K562 (cell line): ENCODE measurements around the gene ATP5PB. TPM values are rescaled to one million over a fixed set of nuclear protein-coding genes. Genes with fewer than 3 reads are reported as not detected.

Experiments used
- ATAC-seq: fragments of 200-7000 bp; cut with Tn5 transposase; 3 replicates; pipeline ENCODE4 v1.9.1; 2020; ENCODE audit warnings: moderate library complexity
- BruUV-seq: library from RNA; stranded (reverse); fragments of 400-500 nt; replicated peaks from 2 replicates; lab custom pipeline; 2021; lab: Mats Ljungman, UMichigan
- CTCF ChIA-PET: fragments of 300-600 bp; formaldehyde crosslinking; extraction: SDS; loops from one replicate; lab custom pipeline; 2021; ENCODE audit warnings: low intra/inter-chr PET ratio; lab: Yijun Ruan, JAX
- POLR2A ChIA-PET: fragments of 300-600, 350-650 bp; sonication (Branson Sonifier 250); formaldehyde crosslinking; extraction: SDS; loops from one replicate; lab custom pipeline; 2021; ENCODE audit warnings: antibody characterized with exemption, inconsistent platforms; lab: Yijun Ruan, JAX
- DNase-seq, 4 experiments: peaks; one replicate each; pipeline versions ENCODE4 v3.0.0 to v3.0.0-alpha.2; 2011 to 2018; ENCODE audit warnings: low spot score in 3 of 4, mixed read lengths in 3 of 4; ENCODE audit errors: extremely low read depth in 1 of 4
- FAIRE-seq: peaks from 2 replicates; lab custom pipeline; 2011; peaks lifted over from hg19 to GRCh38; lab: Jason Lieb, UNC
- H2AFZ ChIP-seq: 2 replicates; pipeline ENCODE4 v1.6.0; 2011; ENCODE audit warnings: low read depth, low read length, control low read depth, inconsistent platforms
- H3K27ac ChIP-seq: fragments of 200-600 bp; 3 replicates; pipeline ENCODE4 v1.8.0; 2011; ENCODE audit warnings: low read depth, mild to moderate bottlenecking, control low read depth, inconsistent platforms, low read length, moderate library complexity, mixed read lengths; ENCODE audit errors: extremely low read depth
- H3K27me3 ChIP-seq, 2 experiments: fragments of 300-600 bp in 1 of 2; 2 replicates in 1 of 2; 3 replicates in 1 of 2; pipeline versions ENCODE4 v1.6.0 to v1.8.0; 2011; ENCODE audit warnings: inconsistent platforms in 2 of 2, low read length in 2 of 2, mild to moderate bottlenecking in 1 of 2, mixed read lengths in 1 of 2, moderate library complexity in 1 of 2; ENCODE audit not compliant: control insufficient read depth in 2 of 2, insufficient read depth in 2 of 2
- H3K36me3 ChIP-seq: fragments of 300-600 bp; 3 replicates; pipeline ENCODE4 v1.8.0; 2011; ENCODE audit warnings: mild to moderate bottlenecking, low read length, inconsistent platforms; ENCODE audit not compliant: control insufficient read depth, insufficient read depth
- H3K4me1 ChIP-seq, 2 experiments: fragments of 200-600 bp in 1 of 2; replicated peaks in 1 of 2; 2 replicates in 1 of 2; 3 replicates in 1 of 2; pipeline versions ENCODE4 v1.5.1 to v1.8.0; 2011; ENCODE audit warnings: inconsistent platforms in 2 of 2, low read length in 2 of 2, mild to moderate bottlenecking in 1 of 2, mixed read lengths in 1 of 2, moderate library complexity in 1 of 2; ENCODE audit not compliant: control insufficient read depth in 2 of 2, insufficient read depth in 2 of 2
- H3K4me2 ChIP-seq: 2 replicates; pipeline ENCODE4 v1.6.1; 2011; ENCODE audit warnings: low read length, control low read depth, inconsistent platforms, mixed read lengths; ENCODE audit not compliant: insufficient read depth
- H3K4me3 ChIP-seq: fragments of 200-600 bp; sonication (generic), shearing (Covaris generic); 2 replicates; pipeline ENCODE4 v1.5.1; 2016; ENCODE audit warnings: control low read depth, inconsistent platforms
- H3K79me2 ChIP-seq: fragments of 200-600 bp; 3 replicates; pipeline ENCODE4 v1.8.0; 2011; ENCODE audit warnings: low read length, inconsistent platforms; ENCODE audit not compliant: control insufficient read depth, insufficient read depth
- H3K9ac ChIP-seq, 2 experiments: 2 replicates each; pipeline versions ENCODE4 v1.6.0 to v1.6.1; 2011; ENCODE audit warnings: low read depth in 2 of 2, low read length in 2 of 2, control low read depth in 1 of 2, inconsistent platforms in 1 of 2, mild to moderate bottlenecking in 1 of 2, mixed read lengths in 1 of 2; ENCODE audit not compliant: insufficient read depth in 1 of 2
- H3K9me1 ChIP-seq: one replicate; pipeline ENCODE4 v1.6.0; 2011; ENCODE audit warnings: inconsistent platforms, mild to moderate bottlenecking, low read length, moderate library complexity; ENCODE audit not compliant: control insufficient read depth, insufficient read depth
- H3K9me3 ChIP-seq: replicated peaks from 2 replicates; pipeline ENCODE4 v1.5.1; 2011; ENCODE audit warnings: low read depth, low read length, inconsistent platforms; ENCODE audit not compliant: control insufficient read depth, insufficient read depth
- H4K20me1 ChIP-seq: replicated peaks from 2 replicates; pipeline ENCODE4 v1.6.1; 2011; ENCODE audit warnings: low read length, inconsistent platforms, mixed read lengths; ENCODE audit not compliant: control insufficient read depth, insufficient read depth
- CEBPG ChIP-seq, 3 experiments: fragments of 200-800 bp in 1 of 3; sonication (Bioruptor generic) in 1 of 3; sonication (generic) in 1 of 3; formaldehyde crosslinking in 1 of 3; IDR thresholded peaks in 2 of 3; conservative IDR thresholded peaks in 1 of 3; 2 replicates each; pipeline versions ENCODE4 v1.6.1 to v1.8.0; 2016 to 2022; ENCODE audit warnings: missing compliant biosample characterization in 2 of 3, missing genetic modification characterization in 2 of 3, mild to moderate bottlenecking in 1 of 3, missing genetic modification reagents in 1 of 3
- E2F4 ChIP-seq: sonication (generic); formaldehyde crosslinking; IDR thresholded peaks from 2 replicates; pipeline ENCODE4 v1.8.0; 2022; ENCODE audit warnings: mild to moderate bottlenecking, low read depth, missing genetic modification reagents
- NFIC ChIP-seq: fragments of 450-650 bp; IDR thresholded peaks from 2 replicates; pipeline ENCODE4 v1.6.1; 2017; ENCODE audit warnings: mild to moderate bottlenecking, inconsistent platforms
- NFIX ChIP-seq: fragments of 250-450 bp; sonication (Bioruptor Pico); IDR thresholded peaks from 2 replicates; pipeline ENCODE4 v1.4.0; 2020; ENCODE audit warnings: low read depth, mild to moderate bottlenecking, moderate library complexity
- ZNF140 ChIP-seq: fragments of 250-450 bp; sonication (Bioruptor Pico); IDR thresholded peaks from 2 replicates; pipeline ENCODE4 v1.8.0; 2021; ENCODE audit warnings: moderate library complexity, mild to moderate bottlenecking, inconsistent platforms
- ZNF175 ChIP-seq: fragments of 200-800 bp; sonication (Bioruptor generic); IDR thresholded peaks from 2 replicates; pipeline ENCODE4 v1.6.1; 2016; ENCODE audit warnings: low read depth, mild to moderate bottlenecking, missing genetic modification characterization, missing compliant biosample characterization
- ZNF282 ChIP-seq: sonication (generic); formaldehyde crosslinking; IDR thresholded peaks from 2 replicates; pipeline ENCODE4 v1.8.1; 2023; ENCODE audit warnings: missing genetic modification reagents
- WGBS: fragments of 100-300 bp; shearing (Covaris generic); methylation state at CpG from one replicate; pipeline ENCODE4 v1.1.6; 2016; ENCODE audit warnings: low coverage, mixed read lengths; ENCODE audit not compliant: insufficient coverage; ENCODE audit errors: missing lambda C conversion rate; 5-methylcytosine and 5-hydroxymethylcytosine counted together
- in situ Hi-C: fragments of 300-500 bp; cut with MboI; formaldehyde crosslinking; loops from 4 replicates; pipeline ENCODE4 v1.15.0; 2018; ENCODE audit warnings: inconsistent platforms, mixed read lengths
- intact Hi-C: fragments of 100-400 bp; cut with micrococcal nuclease; formaldehyde crosslinking; loops from 2 replicates; pipeline ENCODE4 v1.14.2; 2022
- polyA plus RNA-seq, 8 experiments: library from polyadenylated mRNA; depleted of rRNA in 4 of 8; stranded (reverse) in 5 of 8; unstranded in 3 of 8; fragments of >200 nt; fragmentation: Nextera tagmentation in 2 of 8; fragmentation: Illumina TruSeq in 1 of 8; extraction: Ambion mirVana in 2 of 8; extraction: Trizol in 1 of 8; gene quantifications; 2 replicates each; pipeline versions ENCODE4 v1.2.1 to v1.2.3, GENCODE V29; 2011 to 2014; ENCODE audit warnings: inconsistent platforms in 1 of 8, missing spikeins in 1 of 8
- total RNA-seq, 7 experiments: library from RNA; depleted of rRNA in 6 of 7; stranded (reverse); fragments of >200 nt in 6 of 7; fragmentation: Illumina TruSeq in 2 of 7; extraction: Trizol in 2 of 7; gene quantifications; 2 replicates each; pipeline versions ENCODE4 v1.2.1 to v1.2.3, GENCODE V29; 2011 to 2021; ENCODE audit warnings: low replicate concordance in 1 of 7

Gene ATP5PB
- total and polyA plus RNA-seq, 9 of the 15 experiments (the other 6 are each of a cell fraction or from before 2014, with no cell fraction given) = 651 to 2,735 (median 1,061) TPM

GRCh38 chr1:111504097-111504496, 54.8 kb downstream of the ATP5PB start:
- no peaks in the 10 kb centered on the region for H3K79me2 ChIP-seq
- intact Hi-C loops = no loop called here
- TF ChIP-seq E2F4 (CRISPR knock-in tag) (no peak), ZNF175 (CRISPR knock-in tag) (0 out of 2 replicates have a peak, but pooled peaks have one; percentile 1), NFIX (CRISPR knock-in tag) (0 out of 2 replicates have a peak, but pooled peaks have one; percentile 15), ZNF140 (CRISPR knock-in tag) (no peak), NFIC (peak; percentile 89), CEBPG (CRISPR knock-in tag; IDR thresholded peaks at IDR 0.05) (no peak), CEBPG (tag; conservative IDR thresholded peaks at IDR 0.05 in 1 of 2, IDR thresholded peaks at IDR 0.05 in 1 of 2) (0 out of 4 replicates have a peak, but pooled peaks of 1 of the 2 experiments have one; percentile 5), ZNF282 (CRISPR knock-in tag) (no peak)
- H4K20me1 ChIP-seq = no peaks in the 10 kb centered on the region
- in situ Hi-C loops = no loop called here
- CTCF ChIA-PET = no interaction called here
- peaks cover 22 to 24% of the 10 kb centered on the region in 2 experiments for H3K4me1 ChIP-seq
- no peak overlapping the region for H3K4me3 ChIP-seq
- POLR2A ChIA-PET = interaction anchor here (1.0 to 1.3 kb wide), 3 partner anchors 9 to 265 kb away, joined by 3 to 4 read pairs (median 3); no protein-coding TSS in a partner anchor
- whole genome bisulfite sequencing = 13% methylated on average over 5 of the region's 6 CpGs
- FAIRE-seq (no peak), ATAC-seq (no peak), DNase-seq (no peak)
- no peaks in the 10 kb centered on the region for H3K9me1 ChIP-seq
- BruUV-seq = no TSS peak
- no peaks in the 10 kb centered on the region for H3K36me3 ChIP-seq
- peaks cover 4 to 6% of the 10 kb centered on the region in 2 experiments; a peak in 1 of 5 replicates for H3K27me3 ChIP-seq
- peak overlapping the region; percentile 56; the same call in 1 of the 2 replicates for H2AFZ ChIP-seq
- H3K9ac ChIP-seq = no peak overlapping the region
- peak overlapping the region; percentile 52; the same call in 1 of the 2 replicates for H3K4me2 ChIP-seq
- H3K27ac ChIP-seq = no peak overlapping the region
- H3K9me3 ChIP-seq = no peaks in the 10 kb centered on the region
